HG02571 (cell line): ENCODE data around the gene WDFY3.

Source experiments
- ATAC-seq: cut with Tn5 transposase; IDR thresholded peaks from one replicate; pipeline ENCODE4 v1.9.1; 2021; ENCODE audit warnings: mild to moderate bottlenecking, moderate library complexity; ENCODE audit not compliant: unreplicated experiment

WDFY3 gene

GRCh38 chr4:84966382-84967242, at the start of gene WDFY3:
Gene WDFY3 (minus strand): TSS chr4:84966690. CDS start chr4:84860591, 106,099 bp downstream.
- no peak for ATAC-seq

GRCh38 chr4:85005865-85006377, 39.4 kb upstream of the WDFY3 start:
- ATAC-seq, result no peak

GRCh38 chr4:85000343-85000742, 33.9 kb upstream of the WDFY3 start:
- ATAC-seq, result no peak

- ATAC-seq, result no peak
These were observed 28.9 kb upstream of the WDFY3 start for GRCh38 chr4:84995386-84995785.

GRCh38 chr4:84994280-84994679, 27.8 kb upstream of the WDFY3 start:
- ATAC-seq, result no peak

- no peak for ATAC-seq
These were observed 19.5 kb upstream of the WDFY3 start for GRCh38 chr4:84985952-84986351.

- no peak for ATAC-seq
These were observed 10.9 kb upstream of the WDFY3 start for GRCh38 chr4:84977396-84977795.

- no peak for ATAC-seq
These were observed 7.4 kb upstream of the WDFY3 start for GRCh38 chr4:84973856-84974255.

GRCh38 chr4:84971319-84971932, 4.9 kb upstream of the WDFY3 start:
- no peak for ATAC-seq

- ATAC-seq, result no peak
These were observed 2.4 kb upstream of the WDFY3 start for GRCh38 chr4:84968925-84969324.

- no peak for ATAC-seq
These were observed 777 bp upstream of the WDFY3 start for GRCh38 chr4:84967243-84967690.

- no peak for ATAC-seq
These were observed 723 bp downstream of the WDFY3 start for GRCh38 chr4:84965553-84966381.

- ATAC-seq, result no peak
These were observed 1.4 kb downstream of the WDFY3 start for GRCh38 chr4:84964995-84965552.

- ATAC-seq, result no peak
These were observed 4.4 kb downstream of the WDFY3 start for GRCh38 chr4:84962102-84962501.

- no peak for ATAC-seq
These were observed 8.1 kb downstream of the WDFY3 start for GRCh38 chr4:84958434-84958833.

- ATAC-seq, result no peak
These were observed 8.7 kb downstream of the WDFY3 start for GRCh38 chr4:84957514-84958420.

GRCh38 chr4:84956014-84956413, 10.5 kb downstream of the WDFY3 start:
- no peak for ATAC-seq

- no peak for ATAC-seq
These were observed 11.4 kb downstream of the WDFY3 start for GRCh38 chr4:84954982-84955567.

GRCh38 chr4:84952776-84953175, 13.7 kb downstream of the WDFY3 start:
- ATAC-seq, result no peak
